ENCODE data around the gene TBL1X.
"Not testable (repeated sequence)": the region's sequence is repeated elsewhere in the genome, so short reads cannot be mapped to it uniquely, and the experiment has no call there.

Gene TBL1X

GRCh38 chrX:9724711-9725110 is 259.9 kb downstream of the TBL1X start:
- no peak for DNase-seq

- DNase-seq, result no peak
Measured at GRCh38 chrX:9728261-9728660, 263.4 kb downstream of the TBL1X start.

- no peak for DNase-seq
Measured at GRCh38 chrX:9729171-9729885, 264.5 kb downstream of the TBL1X start.

GRCh38 chrX:9730078-9730477 is 265.2 kb downstream of the TBL1X start:
- no peak for DNase-seq

GRCh38 chrX:9730752-9731151 is 265.9 kb downstream of the TBL1X start:
- DNase-seq, result no peak

- no peak for DNase-seq
Measured at GRCh38 chrX:9737363-9737762, 272.5 kb downstream of the TBL1X start.

- no peak for DNase-seq
Measured at GRCh38 chrX:9738151-9738550, 273.3 kb downstream of the TBL1X start.

GRCh38 chrX:9739130-9739529 is 274.3 kb downstream of the TBL1X start:
- no peak for DNase-seq

- DNase-seq, result no peak
Measured at GRCh38 chrX:9745417-9746115, 280.7 kb downstream of the TBL1X start.

GRCh38 chrX:9746148-9746888 is 281.5 kb downstream of the TBL1X start:
- DNase-seq, result no peak

- no peak for DNase-seq
Measured at GRCh38 chrX:9747644-9748043, 282.8 kb downstream of the TBL1X start.

- DNase-seq, result no peak
Measured at GRCh38 chrX:9749146-9749692, 284.4 kb downstream of the TBL1X start.

GRCh38 chrX:9757366-9757765 is 292.5 kb downstream of the TBL1X start:
- no peak for DNase-seq

GRCh38 chrX:9758021-9758638 is 293.3 kb downstream of the TBL1X start:
- DNase-seq, result no peak

GRCh38 chrX:9759337-9759736 is 294.5 kb downstream of the TBL1X start:
- DNase-seq, result no peak

GRCh38 chrX:9765072-9765736 is 300.3 kb downstream of the TBL1X start:
- no peak for DNase-seq

GRCh38 chrX:9765737-9766097 is 300.9 kb downstream of the TBL1X start, which contains the start of gene GPR143:
Gene GPR143, minus strand, starts transcription at chrX:9765847. Its CDS starts 30 bp downstream, at chrX:9765817.
- no peak for DNase-seq

GRCh38 chrX:9767375-9767774 is 302.5 kb downstream of the TBL1X start:
- DNase-seq, result no peak

- not testable (repeated sequence) for DNase-seq
Measured at GRCh38 chrX:9768321-9768839, 303.5 kb downstream of the TBL1X start.

GRCh38 chrX:9770319-9770718 is 305.5 kb downstream of the TBL1X start:
- DNase-seq, result no peak

- DNase-seq, result no peak
Measured at GRCh38 chrX:9772943-9773342, 308.1 kb downstream of the TBL1X start.

- no peak for DNase-seq
Measured at GRCh38 chrX:9775930-9776329, 311.1 kb downstream of the TBL1X start.

All from CD4-positive, alpha-beta T cell treated with Interferon alpha-2 for 1 hour (primary cell).